Erythroblast (primary cell): ENCODE results near the gene DUS2.

Experiments used
- DNase-seq, 2 experiments: peaks; one replicate each; lab custom pipeline; 2025; lab: John Stamatoyannopoulos, UW
- GATA1 ChIP-seq: IDR thresholded peaks from 2 replicates; pipeline ENCODE4 v1.6.1; 2011; ENCODE audit warnings: low read depth, mild to moderate bottlenecking, control low read depth, low read length, moderate library complexity
- POLR2A ChIP-seq: IDR thresholded peaks from 2 replicates; pipeline ENCODE4 v1.6.1; 2011; ENCODE audit warnings: mild to moderate bottlenecking, low read length

DUS2 gene

DNA sequence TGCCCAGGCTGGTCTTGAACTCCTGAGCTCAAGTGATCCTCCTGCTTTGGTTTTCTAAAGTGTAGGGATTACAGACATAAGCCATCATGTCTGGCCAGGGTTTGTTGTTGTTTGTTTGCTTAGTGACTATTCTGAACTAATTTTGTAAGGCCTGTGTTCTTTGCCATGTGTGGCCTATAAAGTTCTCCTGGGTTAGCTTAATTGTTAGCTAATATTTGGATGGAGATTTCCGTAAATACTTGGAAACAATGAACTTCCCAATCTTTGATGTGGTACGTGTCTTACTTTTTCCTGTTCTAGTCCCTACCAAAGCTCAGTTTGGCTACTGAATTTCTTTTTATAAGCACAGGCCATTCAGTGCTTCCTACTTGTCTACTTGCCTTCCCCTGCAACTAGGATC is 24.9 kb downstream of the DUS2 start:
- TF ChIP-seq GATA1 (no peak), POLR2A (no peak)
- DNase-seq = no peak

DNA sequence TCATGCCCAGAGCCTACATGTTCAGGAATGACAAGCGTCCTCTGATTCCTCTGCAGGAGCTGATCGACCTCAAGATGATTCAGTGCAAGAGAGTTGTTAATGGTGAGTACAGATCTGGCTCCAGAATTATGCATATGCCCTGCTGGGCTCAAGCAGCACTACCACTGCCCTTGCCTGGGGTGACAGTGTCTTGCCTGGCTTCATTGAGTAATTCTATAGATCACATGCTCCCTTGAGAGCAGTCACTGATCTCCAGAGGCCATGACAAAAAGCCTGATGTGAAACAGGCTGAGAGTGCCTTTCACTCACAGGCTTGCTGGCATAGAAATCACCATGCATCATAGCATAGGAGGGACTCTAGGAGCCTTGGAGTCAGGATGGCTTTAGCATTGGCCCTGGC is 26.4 kb downstream of the DUS2 start:
- no peak for DNase-seq
- TF ChIP-seq GATA1 = no peak
- no peak for TF ChIP-seq POLR2A

DNA sequence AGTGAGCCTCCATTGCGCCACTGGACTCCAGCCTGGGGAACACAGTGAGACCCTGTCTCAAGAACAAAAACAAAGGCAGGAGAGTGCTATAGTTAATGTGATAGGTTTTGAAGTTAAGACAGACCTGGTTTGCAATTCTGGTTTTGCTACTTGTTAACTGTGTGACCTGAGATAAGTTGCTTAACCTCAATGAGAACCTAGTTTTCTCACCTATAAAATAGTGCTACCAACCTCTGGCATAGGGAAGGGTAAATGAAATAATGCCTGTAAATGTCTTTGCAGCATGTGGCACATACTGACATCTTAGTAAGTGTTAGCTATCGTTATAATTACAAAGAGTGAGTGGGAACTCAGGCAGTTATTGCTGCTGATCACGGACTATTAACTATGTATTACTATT is 32.3 kb downstream of the DUS2 start:
- TF ChIP-seq POLR2A (no peak), GATA1 (no peak)

DNA sequence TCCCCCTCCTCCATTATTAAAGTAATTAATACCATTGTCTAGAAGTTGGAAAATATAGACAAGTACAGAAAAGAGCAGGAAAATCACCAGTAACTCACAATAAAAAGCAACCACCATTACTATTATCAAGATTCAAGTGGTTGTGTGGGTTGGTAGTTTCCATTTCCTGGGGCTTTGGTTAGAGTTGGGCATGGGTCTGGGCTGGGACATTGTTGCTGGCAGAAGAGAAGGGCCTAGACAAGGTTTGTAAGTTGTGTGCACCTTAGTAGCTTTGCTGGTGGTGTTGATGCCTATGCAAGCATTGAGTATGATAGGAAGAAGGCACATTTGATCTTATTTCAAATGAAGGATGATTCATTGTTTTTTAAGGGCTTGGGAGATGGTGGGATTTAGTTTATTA is 36.7 kb downstream of the DUS2 start:
- TF ChIP-seq POLR2A (no peak), GATA1 (no peak)
- DNase-seq = no peak

More for the DNA sequence above, 32.3 kb downstream of the DUS2 start:
- no peak for DNase-seq

DNA sequence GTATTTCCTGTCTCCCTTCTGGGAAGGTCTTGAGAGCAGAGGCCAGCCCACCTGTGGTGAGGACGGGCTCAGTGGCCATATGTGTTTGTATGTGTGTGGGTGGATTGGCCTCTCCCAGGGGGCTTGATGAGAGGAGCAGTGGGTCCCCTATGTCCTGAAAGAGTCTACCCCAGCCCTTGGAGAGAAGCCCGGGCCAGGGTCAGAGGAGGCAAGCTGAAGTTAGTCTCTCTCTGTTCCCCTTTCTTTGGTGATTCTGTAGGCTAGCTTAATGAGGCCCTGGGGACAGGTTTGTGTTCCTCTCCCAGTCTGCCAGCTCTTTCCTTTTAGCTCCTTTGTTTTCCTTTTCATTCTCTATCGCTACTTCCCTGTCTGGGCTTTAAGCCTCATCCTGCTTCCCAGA is 38.3 kb downstream of the DUS2 start:
- no peak for DNase-seq
- TF ChIP-seq GATA1 = no peak
- TF ChIP-seq POLR2A = no peak

DNA sequence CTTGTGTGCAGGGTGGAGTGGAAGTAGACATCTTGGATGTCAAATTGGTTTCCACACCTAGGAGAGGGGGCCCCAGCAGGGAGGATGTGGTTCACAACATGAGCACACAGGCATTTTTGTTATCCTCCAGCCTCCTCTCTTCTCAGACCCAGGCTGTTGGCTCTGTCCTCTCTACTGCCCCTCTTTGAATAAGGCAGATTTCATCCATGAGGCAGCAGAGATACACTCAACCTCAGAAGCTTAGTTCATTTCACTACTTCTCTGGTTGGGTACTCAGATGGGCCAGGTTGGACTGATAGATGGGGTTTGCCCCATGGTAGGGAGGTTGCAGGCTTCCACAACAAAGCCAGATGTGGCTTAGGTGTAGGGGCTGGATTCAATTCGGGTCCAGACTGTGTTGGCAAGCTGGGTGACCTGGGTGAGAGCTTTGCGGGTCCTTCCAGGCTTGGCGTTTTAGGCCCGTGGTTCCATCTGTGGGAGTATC is 39.9 kb downstream of the DUS2 start:
- TF ChIP-seq GATA1 (no peak), POLR2A (no peak)
- no peak for DNase-seq

DNA sequence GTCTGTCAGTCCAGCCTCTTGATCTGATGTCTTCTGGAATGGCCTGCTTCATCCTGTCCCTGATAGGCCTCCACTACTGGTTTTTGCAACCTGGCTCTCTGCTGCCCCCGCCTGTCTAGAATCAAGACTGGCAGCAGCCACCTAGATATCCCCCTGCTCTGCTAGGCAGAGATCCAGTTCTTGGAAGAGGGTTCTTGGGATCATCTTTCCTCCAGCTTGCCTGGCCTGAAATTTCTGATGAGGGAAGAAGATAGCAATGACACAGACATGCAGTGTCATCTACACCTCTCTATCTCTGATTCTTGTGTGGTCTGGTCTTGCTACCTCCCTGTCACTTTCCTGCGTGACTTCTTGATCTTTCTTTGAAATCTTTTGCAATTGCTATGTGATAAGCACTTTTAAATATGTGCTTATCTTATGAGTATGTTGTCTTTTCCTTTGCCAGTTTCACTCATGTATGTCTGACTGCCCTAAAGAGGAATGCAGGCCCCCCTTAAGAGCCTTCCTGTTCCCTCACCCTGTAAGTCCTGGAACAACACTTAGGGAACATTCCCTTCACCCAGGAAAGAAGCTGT is 41.8 kb downstream of the DUS2 start:
- TF ChIP-seq POLR2A (no peak), GATA1 (no peak)
- DNase-seq = peak; percentile 87 to 90

DNA sequence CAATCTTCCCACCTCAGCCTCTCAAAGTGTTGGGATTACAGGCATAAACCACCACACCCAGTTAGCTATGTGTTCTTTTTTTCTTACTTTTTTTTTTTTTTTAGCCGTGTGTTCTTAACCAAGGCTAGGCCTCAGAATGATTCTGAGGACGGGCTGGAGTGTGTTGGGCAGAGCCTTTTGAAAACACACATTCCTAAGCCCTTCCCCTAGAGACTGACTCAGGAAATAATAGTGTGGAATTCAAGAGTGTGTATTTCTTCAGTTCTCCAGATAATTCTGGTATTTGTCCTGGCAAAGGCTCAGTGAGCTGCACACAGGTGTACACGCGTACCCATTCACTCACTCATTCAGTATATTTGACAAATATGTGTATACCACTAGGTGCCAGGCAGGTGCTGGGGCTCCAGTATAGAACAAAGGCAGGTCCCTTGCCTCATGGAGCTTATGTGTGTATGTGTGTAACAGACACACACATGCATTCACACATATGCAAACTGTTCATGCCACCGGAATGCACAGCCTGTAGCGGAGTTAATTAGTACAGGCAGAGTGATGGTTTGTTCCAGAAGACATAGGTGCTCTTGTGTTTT is 42.7 kb downstream of the DUS2 start:
- TF ChIP-seq POLR2A = no peak
- TF ChIP-seq GATA1 = no peak
- DNase-seq = no peak

DNA sequence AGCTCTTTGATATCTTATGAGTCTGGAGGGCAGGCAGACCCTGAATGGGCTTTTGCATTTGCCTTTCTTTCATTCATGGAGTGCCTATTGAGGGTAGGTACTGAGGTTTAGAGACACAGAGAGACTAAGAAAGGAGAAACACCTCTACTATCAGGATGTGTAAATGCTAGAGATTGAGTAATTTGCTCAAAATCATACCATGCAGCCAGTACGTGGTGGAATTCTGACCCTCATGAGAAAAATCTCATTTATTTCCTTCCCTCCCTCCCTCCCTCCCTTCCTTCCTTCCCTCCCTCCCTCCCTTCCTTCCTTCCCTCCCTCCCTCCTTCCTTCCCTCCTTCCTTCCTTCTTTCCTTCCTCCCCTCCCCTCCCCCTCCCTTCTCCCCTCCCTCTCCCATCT is 43.7 kb downstream of the DUS2 start:
- TF ChIP-seq POLR2A (no peak), GATA1 (no peak)
- DNase-seq = no peak

DNA sequence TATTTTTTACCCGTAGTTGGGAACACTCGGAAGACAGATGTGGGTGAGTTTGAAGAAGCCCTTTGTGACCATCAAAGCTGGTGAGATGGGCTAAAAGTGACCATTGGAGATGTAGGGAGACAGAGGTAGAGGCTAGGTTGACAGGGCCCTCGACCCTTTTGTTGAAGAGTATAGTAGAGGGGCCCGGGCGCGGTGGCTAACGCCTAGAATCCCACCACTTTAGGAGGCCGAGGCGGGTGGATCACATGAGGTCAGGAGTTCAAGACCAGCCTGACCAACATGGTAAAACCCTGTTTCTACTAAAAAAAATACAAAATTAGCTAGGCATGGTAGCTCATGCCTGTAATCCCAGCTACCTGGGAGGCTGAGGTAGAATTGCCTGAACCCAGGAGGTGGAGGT is 45.8 kb downstream of the DUS2 start:
- no peak for DNase-seq
- TF ChIP-seq POLR2A (no peak), GATA1 (no peak)

DNA sequence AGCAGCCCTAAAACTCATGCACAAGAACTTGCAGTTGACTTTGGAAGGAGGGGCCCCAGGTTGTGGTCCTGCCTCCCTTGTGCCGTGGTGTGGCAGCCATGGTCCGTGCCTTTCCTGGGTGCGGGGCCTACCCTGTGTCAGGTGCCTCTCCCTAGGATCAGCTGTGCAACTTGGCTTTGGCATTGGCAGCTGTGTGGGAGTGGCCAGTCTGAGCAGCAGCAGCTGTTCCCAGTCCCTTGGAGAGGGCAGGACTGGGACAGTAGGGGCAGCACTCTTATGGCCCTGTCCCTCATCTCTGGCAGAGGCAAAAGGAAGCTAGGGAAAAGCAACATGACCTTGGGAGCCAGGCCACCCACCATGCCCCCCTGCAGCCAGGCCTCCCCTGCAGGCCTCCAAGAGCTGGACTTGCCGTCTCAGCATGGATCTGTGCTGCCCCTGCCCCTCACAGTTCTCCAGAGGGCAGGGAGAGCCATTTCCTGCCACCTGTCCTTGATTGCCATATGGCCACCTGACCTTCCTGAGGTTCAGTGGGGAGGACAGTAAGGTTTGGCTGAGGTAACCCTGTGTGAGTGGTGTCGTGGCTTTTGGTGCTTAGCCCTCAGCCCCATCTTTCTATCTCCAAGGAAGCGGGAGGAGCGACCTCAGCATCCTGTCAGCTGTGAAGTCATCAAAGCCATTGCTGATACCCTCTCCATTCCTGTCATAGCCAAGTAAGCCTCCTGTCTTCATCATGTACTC is 46.6 kb downstream of the DUS2 start:
- TF ChIP-seq GATA1 = no peak
- no peak for TF ChIP-seq POLR2A
- DNase-seq = no peak

DNA sequence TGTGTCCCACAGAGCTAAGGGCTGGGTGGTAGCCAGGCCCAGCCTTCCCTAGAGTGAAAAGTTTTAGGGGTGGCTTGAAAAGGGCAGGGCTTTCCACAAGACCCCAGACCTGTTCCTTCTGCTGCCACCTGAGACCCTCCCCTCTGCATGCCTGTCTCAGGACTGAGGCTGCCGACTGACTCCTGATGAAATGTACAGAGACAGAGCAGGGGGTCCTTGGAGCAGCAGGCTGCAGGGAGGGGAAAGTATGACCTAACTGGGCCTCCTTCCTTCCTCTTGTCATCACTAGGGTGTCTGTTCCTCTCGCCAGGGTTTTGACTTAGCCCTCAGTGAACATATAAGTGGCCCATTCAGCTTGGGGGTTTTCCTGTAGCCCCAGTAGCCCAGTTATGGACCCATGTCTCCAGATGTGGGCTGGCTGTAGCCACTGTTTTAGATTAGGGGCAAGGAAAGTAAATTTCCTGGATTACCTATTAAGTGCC is 47.2 kb downstream of the DUS2 start:
- TF ChIP-seq POLR2A (no peak), GATA1 (no peak)
- no peak for DNase-seq

DNA sequence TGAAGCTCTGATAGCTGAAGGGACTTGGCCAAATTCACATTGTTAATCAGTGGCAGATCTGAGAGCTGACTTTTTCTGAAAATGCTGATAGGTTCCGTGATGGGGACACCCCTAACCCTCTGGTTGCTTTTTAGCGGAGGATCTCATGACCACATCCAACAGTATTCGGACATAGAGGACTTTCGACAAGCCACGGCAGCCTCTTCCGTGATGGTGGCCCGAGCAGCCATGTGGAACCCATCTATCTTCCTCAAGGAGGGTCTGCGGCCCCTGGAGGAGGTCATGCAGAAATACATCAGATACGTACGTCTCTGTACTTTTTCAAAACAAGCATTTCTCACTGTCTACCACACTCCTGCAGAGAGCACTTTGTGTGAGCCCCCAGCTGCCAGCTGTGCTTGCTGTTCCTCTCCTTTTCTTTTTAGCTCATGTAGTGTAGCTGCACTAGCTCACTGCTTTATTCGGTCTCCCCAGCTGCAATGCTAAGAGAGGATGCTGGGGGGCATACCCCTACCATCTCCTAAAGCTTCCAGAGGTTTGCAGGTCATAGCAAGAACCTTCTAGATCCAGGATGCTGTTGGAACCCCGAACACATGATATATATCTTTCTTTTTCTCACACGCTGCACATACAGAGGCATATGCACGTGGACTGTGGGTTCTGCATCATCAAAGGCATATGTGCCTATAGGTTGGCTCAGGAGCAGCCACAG is 47.9 kb downstream of the DUS2 start:
- DNase-seq = no peak

DNA sequence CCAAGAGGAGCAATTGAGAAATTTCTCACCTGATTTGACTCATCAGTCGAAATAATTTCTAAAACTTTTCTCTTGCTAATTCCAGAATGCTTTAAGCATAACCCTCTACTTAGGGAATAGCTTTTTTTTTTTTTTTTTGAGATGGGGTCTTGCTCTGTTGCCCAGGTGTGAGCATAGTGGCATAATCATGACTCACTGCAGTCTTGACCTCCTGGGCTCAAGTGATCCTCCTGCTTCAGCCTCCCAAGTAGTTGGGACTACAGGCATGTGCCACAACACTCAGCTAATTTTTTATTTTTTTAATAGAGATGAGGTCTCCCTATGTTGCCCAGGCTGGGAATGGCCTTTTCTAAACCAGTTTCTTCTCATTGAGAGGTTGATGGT is 48.4 kb downstream of the DUS2 start:
- TF ChIP-seq POLR2A (no peak), GATA1 (no peak)

More for the DNA sequence above, 47.9 kb downstream of the DUS2 start:
- no peak for TF ChIP-seq POLR2A

More for the DNA sequence above, 48.4 kb downstream of the DUS2 start:
- no peak for DNase-seq
